GM12878 (cell line): Measurements from ENCODE around the gene CACNA1E. TPM values are rescaled to one million over a fixed set of nuclear protein-coding genes. Genes with fewer than 3 reads are reported as not detected.

Experiments used
- ATAC-seq: fragments of 200-7000 bp; cut with Tn5 transposase; 3 replicates; pipeline ENCODE4 v1.9.1; 2020; ENCODE audit warnings: mild to moderate bottlenecking, moderate library complexity
- BruUV-seq: library from RNA; stranded (reverse); fragments of 400-500 nt; replicated peaks from 2 replicates; lab custom pipeline; 2021; lab: Mats Ljungman, UMichigan
- CTCF ChIA-PET: fragments of 300-600 bp; sonication (Branson Sonifier 250); formaldehyde crosslinking; extraction: SDS; loops from one replicate; lab custom pipeline; 2021; ENCODE audit warnings: inconsistent platforms; lab: Yijun Ruan, JAX
- POLR2A ChIA-PET: fragments of 350-600 bp; formaldehyde crosslinking; extraction: SDS; loops from one replicate; lab custom pipeline; 2021; ENCODE audit warnings: inconsistent platforms; lab: Charles Lee
- RAD21 ChIA-PET: fragments of 300-600 bp; sonication (Branson Sonifier 250); formaldehyde crosslinking; loops from one replicate; lab custom pipeline; 2023; ENCODE audit warnings: antibody characterized with exemption; ENCODE audit not compliant: unreplicated experiment; lab: Charles Lee
- SMC1A ChIA-PET: fragments of 300-600 bp; sonication (Branson Sonifier 250); formaldehyde crosslinking; loops from one replicate; lab custom pipeline; 2023; ENCODE audit not compliant: unreplicated experiment, uncharacterized antibody; lab: Charles Lee
- DNase-seq: peaks from one replicate; pipeline ENCODE4 v3.0.0-alpha.2; 2011; ENCODE audit warnings: low read depth, low spot score
- FAIRE-seq: peaks from 3 replicates; lab custom pipeline; 2011; peaks lifted over from hg19 to GRCh38; lab: Jason Lieb, UNC
- H2AFZ ChIP-seq: 2 replicates; pipeline ENCODE4 v1.6.0; 2011; ENCODE audit warnings: low read depth, low read length, control low read depth; ENCODE audit not compliant: control insufficient read depth
- H3K27ac ChIP-seq: 2 replicates; pipeline ENCODE4 v1.5.1; 2011; ENCODE audit warnings: control low read depth; ENCODE audit not compliant: control insufficient read depth, insufficient read depth
- H3K27me3 ChIP-seq, 2 experiments: replicated peaks in 1 of 2; 2 replicates each; pipeline versions ENCODE4 v1.6.0 to v1.6.1; 2011; ENCODE audit warnings: low read length in 1 of 2; ENCODE audit not compliant: control insufficient read depth in 2 of 2, insufficient read depth in 2 of 2
- H3K36me3 ChIP-seq, 2 experiments: 2 replicates each; pipeline ENCODE4 v1.5.1; 2011; ENCODE audit warnings: low read length in 1 of 2; ENCODE audit not compliant: control insufficient read depth in 2 of 2, insufficient read depth in 2 of 2
- H3K4me1 ChIP-seq: 2 replicates; pipeline ENCODE4 v1.6.1; 2011; ENCODE audit warnings: mild to moderate bottlenecking, low read length, moderate library complexity, mixed read lengths; ENCODE audit not compliant: control insufficient read depth, insufficient read depth
- H3K4me2 ChIP-seq: 2 replicates; pipeline ENCODE4 v1.6.0; 2011; ENCODE audit warnings: control low read depth; ENCODE audit not compliant: control insufficient read depth, insufficient read depth
- H3K4me3 ChIP-seq: fragments of 200-600 bp; sonication (generic); 2 replicates; pipeline ENCODE4 v1.5.1; 2016
- H3K79me2 ChIP-seq: 2 replicates; pipeline ENCODE4 v1.6.0; 2011; ENCODE audit warnings: low read length; ENCODE audit not compliant: control insufficient read depth, insufficient read depth
- H3K9ac ChIP-seq: 2 replicates; pipeline ENCODE4 v1.8.0; 2011; ENCODE audit warnings: low read length, control low read depth, mixed read lengths; ENCODE audit not compliant: control insufficient read depth, insufficient read depth
- H3K9me3 ChIP-seq: replicated peaks from 3 replicates; pipeline ENCODE4 v1.5.1; 2011; ENCODE audit warnings: mild to moderate bottlenecking, low read length; ENCODE audit not compliant: control insufficient read depth, insufficient read depth
- H4K20me1 ChIP-seq: 2 replicates; pipeline ENCODE4 v1.6.0; 2011; ENCODE audit not compliant: control insufficient read depth, insufficient read depth
- ASH2L ChIP-seq: fragments of 300-600, 200-600 bp; sonication (generic); IDR thresholded peaks from 2 replicates; pipeline ENCODE4 v1.6.1; 2017; ENCODE audit warnings: low read depth, mild to moderate bottlenecking, borderline replicate concordance
- CHD4 ChIP-seq: fragments of 200-600 bp; sonication (generic); IDR thresholded peaks from 2 replicates; pipeline ENCODE4 v1.6.1; 2016; ENCODE audit warnings: mild to moderate bottlenecking
- E2F8 ChIP-seq: fragments of 450-650 bp; IDR thresholded peaks from 2 replicates; pipeline ENCODE4 v1.6.1; 2018; ENCODE audit warnings: mild to moderate bottlenecking, low read depth, moderate library complexity; ENCODE audit not compliant: partially characterized antibody
- FOXM1 ChIP-seq: IDR thresholded peaks from 2 replicates; pipeline ENCODE4 v1.6.1; 2012; ENCODE audit warnings: low read depth, mild to moderate bottlenecking, inconsistent platforms, low read length, moderate library complexity
- NR2C1 ChIP-seq: fragments of 450-650 bp; IDR thresholded peaks from 2 replicates; pipeline ENCODE4 v1.6.1; 2017; ENCODE audit warnings: antibody characterized with exemption, mild to moderate bottlenecking, moderate library complexity
- POLR2AphosphoS2 ChIP-seq: IDR thresholded peaks from 2 replicates; pipeline ENCODE4 v1.6.1; 2011; ENCODE audit warnings: low read depth, mild to moderate bottlenecking, low read length, improper control_type of control experiment, moderate library complexity
- SRF ChIP-seq, 2 experiments: IDR thresholded peaks; 2 replicates each; pipeline ENCODE4 v1.6.1; 2011; ENCODE audit warnings: low read depth in 2 of 2, low read length in 2 of 2, mild to moderate bottlenecking in 1 of 2, moderate library complexity in 1 of 2
- WGBS: methylation state at CpG from one replicate; pipeline ENCODE4 v1.1.6; 2016; ENCODE audit warnings: low lambda C conversion rate; ENCODE audit not compliant: insufficient replicate concordance, insufficient coverage; ENCODE audit errors: missing lambda C conversion rate; 5-methylcytosine and 5-hydroxymethylcytosine counted together
- in situ Hi-C: fragments of 300-500 bp; cut with MboI; formaldehyde crosslinking; loops from 9 replicates; pipeline ENCODE4 v1.14.3; 2018; ENCODE audit warnings: mixed read lengths
- intact Hi-C: fragments of 100-400 bp; cut with micrococcal nuclease; formaldehyde crosslinking; loops from one replicate; pipeline ENCODE4 v1.14.2; 2022; ENCODE audit not compliant: unreplicated experiment
- polyA plus RNA-seq, 11 experiments: library from polyadenylated mRNA; depleted of rRNA in 4 of 11; unstranded in 6 of 11; stranded (reverse) in 5 of 11; fragments of >200 nt; fragmentation: Nextera tagmentation in 4 of 11; fragmentation: Illumina TruSeq in 1 of 11; extraction: Ambion mirVana in 4 of 11; extraction: Trizol in 1 of 11; gene quantifications; 1 replicate in 1 of 11; 2 replicates in 10 of 11; pipeline versions ENCODE4 v1.2.1 to v1.2.3, GENCODE V29; 2011 to 2016; ENCODE audit warnings: inconsistent platforms in 2 of 11, missing spikeins in 2 of 11, low read depth in 1 of 11
- total RNA-seq, 4 experiments: library from RNA; depleted of rRNA in 3 of 4; stranded (reverse); fragments of >200 nt in 3 of 4; fragmentation: Illumina TruSeq in 1 of 4; extraction: Trizol in 1 of 4; gene quantifications; 2 replicates each; pipeline versions ENCODE4 v1.2.1 to v1.2.3, GENCODE V29; 2013 to 2021
- TF ChIP-seq, protein P1 (sequence below): fragments of 450-650 bp; formaldehyde crosslinking; IDR thresholded peaks from 2 replicates; pipeline ENCODE4 v1.4.0; 2022; ENCODE audit warnings: mild to moderate bottlenecking, moderate library complexity
- TF ChIP-seq, protein P2 (sequence below): fragments of 450-650 bp; IDR thresholded peaks from 2 replicates; pipeline ENCODE4 v1.6.1; 2018; ENCODE audit warnings: borderline replicate concordance, mild to moderate bottlenecking; ENCODE audit not compliant: partially characterized antibody
- TF ChIP-seq, protein P3 (sequence below): fragments of 450-650 bp; conservative IDR thresholded peaks from 2 replicates; pipeline ENCODE4 v1.6.1; 2017; ENCODE audit warnings: mild to moderate bottlenecking, moderate library complexity

The CACNA1E gene
- total and polyA plus RNA-seq, 10 of the 15 experiments (the other 5 are each of a cell fraction or from before 2014, with no cell fraction given), result 0.57 to 22.0 (median 8.5) TPM

GRCh38 chr1:181817091-181817490 is 333.8 kb downstream of the CACNA1E start (continued):
- TF ChIP-seq E2F8 (no peak), CHD4 (no peak), FOXM1 (no peak), ASH2L (no peak)
- TF ChIP-seq, protein P1, sequence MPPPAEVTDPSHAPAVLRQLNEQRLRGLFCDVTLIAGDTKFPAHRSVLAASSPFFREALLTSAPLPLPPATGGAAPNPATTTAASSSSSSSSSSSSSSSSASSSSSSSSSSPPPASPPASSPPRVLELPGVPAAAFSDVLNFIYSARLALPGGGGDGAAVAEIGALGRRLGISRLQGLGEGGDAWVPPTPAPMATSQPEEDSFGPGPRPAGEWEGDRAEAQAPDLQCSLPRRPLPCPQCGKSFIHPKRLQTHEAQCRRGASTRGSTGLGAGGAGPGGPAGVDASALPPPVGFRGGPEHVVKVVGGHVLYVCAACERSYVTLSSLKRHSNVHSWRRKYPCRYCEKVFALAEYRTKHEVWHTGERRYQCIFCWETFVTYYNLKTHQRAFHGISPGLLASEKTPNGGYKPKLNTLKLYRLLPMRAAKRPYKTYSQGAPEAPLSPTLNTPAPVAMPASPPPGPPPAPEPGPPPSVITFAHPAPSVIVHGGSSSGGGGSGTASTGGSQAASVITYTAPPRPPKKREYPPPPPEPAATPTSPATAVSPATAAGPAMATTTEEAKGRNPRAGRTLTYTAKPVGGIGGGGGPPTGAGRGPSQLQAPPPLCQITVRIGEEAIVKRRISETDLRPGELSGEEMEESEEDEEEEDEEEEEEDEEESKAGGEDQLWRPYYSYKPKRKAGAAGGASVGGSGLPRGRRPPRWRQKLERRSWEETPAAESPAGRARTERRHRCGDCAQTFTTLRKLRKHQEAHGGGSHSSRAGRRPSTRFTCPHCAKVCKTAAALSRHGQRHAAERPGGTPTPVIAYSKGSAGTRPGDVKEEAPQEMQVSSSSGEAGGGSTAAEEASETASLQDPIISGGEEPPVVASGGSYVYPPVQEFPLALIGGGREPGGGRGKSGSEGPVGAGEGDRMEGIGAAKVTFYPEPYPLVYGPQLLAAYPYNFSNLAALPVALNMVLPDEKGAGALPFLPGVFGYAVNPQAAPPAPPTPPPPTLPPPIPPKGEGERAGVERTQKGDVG, result no peak

DNA sequence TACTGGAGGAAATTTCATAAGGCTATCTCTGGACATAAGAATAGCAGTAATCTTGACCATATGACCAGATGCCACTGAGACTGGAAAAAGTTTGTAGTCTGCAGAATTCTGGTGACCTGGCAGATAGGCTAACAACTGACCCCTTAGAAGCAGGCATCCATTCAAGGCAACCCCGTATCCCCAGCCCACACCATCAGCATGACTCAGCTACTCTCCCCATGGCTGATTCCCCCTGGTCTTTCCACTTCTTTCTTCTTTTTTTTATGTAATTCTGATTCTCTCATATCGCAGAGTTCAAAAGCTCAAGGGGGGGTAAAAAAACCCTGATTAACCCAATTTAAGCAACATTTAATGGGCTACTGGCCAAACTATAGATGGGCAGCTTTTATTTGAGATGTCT is 335.1 kb downstream of the CACNA1E start:
- CTCF ChIA-PET, result interaction anchor here (0.7 kb wide), 1 partner anchor 122 kb away, joined by 3 read pairs; no protein-coding TSS in a partner anchor
- DNase-seq (no peak), FAIRE-seq (no peak), ATAC-seq (no peak)
- H3K4me2 ChIP-seq, result no peak overlapping the region
- RAD21 ChIA-PET, result no interaction called here
- no peak overlapping the region for H3K9ac ChIP-seq
- H2AFZ ChIP-seq, result no peak overlapping the region
- intact Hi-C loops, result no loop called here
- in situ Hi-C loops, result no loop called here
- H3K4me1 ChIP-seq, result no peaks in the 10 kb centered on the region
- H3K36me3 ChIP-seq, result no peaks in the 10 kb centered on the region
- no TSS peak for BruUV-seq
- POLR2A ChIA-PET, result no interaction called here
- SMC1A ChIA-PET, result no interaction called here
- H3K27me3 ChIP-seq, result no peaks in the 10 kb centered on the region
- H3K79me2 ChIP-seq, result no peaks in the 10 kb centered on the region
- H3K9me3 ChIP-seq, result no peaks in the 10 kb centered on the region
- no peak overlapping the region for H3K4me3 ChIP-seq
- WGBS, result 54% methylated on average over 2 of the region's 2 CpGs
- no peaks in the 10 kb centered on the region for H4K20me1 ChIP-seq
- no peak overlapping the region for H3K27ac ChIP-seq
- no peak for TF ChIP-seq SRF (IDR thresholded peaks at IDR 0.05; ENCODE audit: low read depth in 2 of 2, low read length in 2 of 2)
- TF ChIP-seq, protein P2, sequence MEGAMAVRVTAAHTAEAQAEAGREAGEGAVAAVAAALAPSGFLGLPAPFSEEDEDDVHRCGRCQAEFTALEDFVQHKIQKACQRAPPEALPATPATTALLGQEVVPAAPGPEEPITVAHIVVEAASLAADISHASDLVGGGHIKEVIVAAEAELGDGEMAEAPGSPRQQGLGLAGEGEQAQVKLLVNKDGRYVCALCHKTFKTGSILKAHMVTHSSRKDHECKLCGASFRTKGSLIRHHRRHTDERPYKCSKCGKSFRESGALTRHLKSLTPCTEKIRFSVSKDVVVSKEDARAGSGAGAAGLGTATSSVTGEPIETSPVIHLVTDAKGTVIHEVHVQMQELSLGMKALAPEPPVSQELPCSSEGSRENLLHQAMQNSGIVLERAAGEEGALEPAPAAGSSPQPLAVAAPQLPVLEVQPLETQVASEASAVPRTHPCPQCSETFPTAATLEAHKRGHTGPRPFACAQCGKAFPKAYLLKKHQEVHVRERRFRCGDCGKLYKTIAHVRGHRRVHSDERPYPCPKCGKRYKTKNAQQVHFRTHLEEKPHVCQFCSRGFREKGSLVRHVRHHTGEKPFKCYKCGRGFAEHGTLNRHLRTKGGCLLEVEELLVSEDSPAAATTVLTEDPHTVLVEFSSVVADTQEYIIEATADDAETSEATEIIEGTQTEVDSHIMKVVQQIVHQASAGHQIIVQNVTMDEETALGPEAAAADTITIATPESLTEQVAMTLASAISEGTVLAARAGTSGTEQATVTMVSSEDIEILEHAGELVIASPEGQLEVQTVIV, result no peak
- TF ChIP-seq NR2C1, result no peak
- TF ChIP-seq POLR2AphosphoS2, result no peak
- TF ChIP-seq, protein P3, sequence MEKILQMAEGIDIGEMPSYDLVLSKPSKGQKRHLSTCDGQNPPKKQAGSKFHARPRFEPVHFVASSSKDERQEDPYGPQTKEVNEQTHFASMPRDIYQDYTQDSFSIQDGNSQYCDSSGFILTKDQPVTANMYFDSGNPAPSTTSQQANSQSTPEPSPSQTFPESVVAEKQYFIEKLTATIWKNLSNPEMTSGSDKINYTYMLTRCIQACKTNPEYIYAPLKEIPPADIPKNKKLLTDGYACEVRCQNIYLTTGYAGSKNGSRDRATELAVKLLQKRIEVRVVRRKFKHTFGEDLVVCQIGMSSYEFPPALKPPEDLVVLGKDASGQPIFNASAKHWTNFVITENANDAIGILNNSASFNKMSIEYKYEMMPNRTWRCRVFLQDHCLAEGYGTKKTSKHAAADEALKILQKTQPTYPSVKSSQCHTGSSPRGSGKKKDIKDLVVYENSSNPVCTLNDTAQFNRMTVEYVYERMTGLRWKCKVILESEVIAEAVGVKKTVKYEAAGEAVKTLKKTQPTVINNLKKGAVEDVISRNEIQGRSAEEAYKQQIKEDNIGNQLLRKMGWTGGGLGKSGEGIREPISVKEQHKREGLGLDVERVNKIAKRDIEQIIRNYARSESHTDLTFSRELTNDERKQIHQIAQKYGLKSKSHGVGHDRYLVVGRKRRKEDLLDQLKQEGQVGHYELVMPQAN, result no peak
